ENCODE measurements around the gene MYO1G. TPM values are rescaled to one million over a fixed set of nuclear protein-coding genes. Genes with fewer than 3 reads are reported as not detected.

Gene MYO1G
- total and polyA plus RNA-seq, 4 donors, result 11.9 to 76.8 (median 33.2) TPM

DNA sequence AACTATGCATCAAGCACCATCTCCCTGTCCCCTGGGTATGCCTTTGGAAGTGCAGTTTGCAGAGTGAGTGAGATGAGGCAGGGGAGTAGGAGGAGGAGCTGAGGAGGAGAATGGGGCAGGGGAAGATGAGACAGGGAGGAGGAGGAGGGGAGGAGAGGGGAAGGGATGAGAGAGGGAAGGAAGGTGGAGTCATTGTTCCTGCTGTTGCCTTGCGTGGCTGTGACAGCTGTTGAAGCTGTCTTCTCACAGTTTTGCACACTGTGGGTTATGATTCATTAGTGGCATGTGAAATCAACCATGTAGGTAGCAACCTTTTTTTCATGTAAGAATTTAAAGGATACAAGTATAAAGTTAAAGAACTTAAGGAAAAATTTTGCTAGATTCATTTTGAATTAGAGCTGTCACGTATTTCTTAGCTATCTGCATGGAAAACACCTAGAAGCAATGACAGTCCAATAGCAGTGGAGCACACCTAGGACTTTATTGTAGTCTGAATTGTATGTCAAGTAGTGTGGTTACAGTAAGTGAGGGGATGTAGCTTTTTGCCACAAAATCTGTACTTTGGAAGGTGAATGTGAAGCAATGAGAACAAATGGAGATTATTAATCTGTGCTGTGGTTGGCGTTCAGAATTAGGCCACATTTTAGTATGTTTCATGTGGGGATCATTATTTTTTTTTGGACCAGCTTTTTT is 42.9 kb upstream of the MYO1G start:
- TF ChIP-seq, protein P1, sequence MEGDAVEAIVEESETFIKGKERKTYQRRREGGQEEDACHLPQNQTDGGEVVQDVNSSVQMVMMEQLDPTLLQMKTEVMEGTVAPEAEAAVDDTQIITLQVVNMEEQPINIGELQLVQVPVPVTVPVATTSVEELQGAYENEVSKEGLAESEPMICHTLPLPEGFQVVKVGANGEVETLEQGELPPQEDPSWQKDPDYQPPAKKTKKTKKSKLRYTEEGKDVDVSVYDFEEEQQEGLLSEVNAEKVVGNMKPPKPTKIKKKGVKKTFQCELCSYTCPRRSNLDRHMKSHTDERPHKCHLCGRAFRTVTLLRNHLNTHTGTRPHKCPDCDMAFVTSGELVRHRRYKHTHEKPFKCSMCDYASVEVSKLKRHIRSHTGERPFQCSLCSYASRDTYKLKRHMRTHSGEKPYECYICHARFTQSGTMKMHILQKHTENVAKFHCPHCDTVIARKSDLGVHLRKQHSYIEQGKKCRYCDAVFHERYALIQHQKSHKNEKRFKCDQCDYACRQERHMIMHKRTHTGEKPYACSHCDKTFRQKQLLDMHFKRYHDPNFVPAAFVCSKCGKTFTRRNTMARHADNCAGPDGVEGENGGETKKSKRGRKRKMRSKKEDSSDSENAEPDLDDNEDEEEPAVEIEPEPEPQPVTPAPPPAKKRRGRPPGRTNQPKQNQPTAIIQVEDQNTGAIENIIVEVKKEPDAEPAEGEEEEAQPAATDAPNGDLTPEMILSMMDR (IDR thresholded peaks at IDR 0.05; ENCODE audit: control extremely low read depth, extremely low read depth), result no peak
- no peak for DNase-seq
- no peaks in the 10 kb centered on the region for H3K9me3 ChIP-seq (ENCODE audit: control insufficient read depth in 4 of 4, insufficient read depth in 3 of 4, low read length in 3 of 4)
- no peaks in the 10 kb centered on the region for H3K27me3 ChIP-seq (ENCODE audit: control insufficient read depth in 3 of 3, insufficient read depth in 3 of 3, low read length in 2 of 3)
- H3K36me3 ChIP-seq (ENCODE audit: control insufficient read depth in 4 of 4, insufficient read depth in 4 of 4, low read length in 4 of 4), result peaks cover 0 to 6% (median 3%) of the 10 kb centered on the region in 4 donors
- H3K27ac ChIP-seq (ENCODE audit: low read depth in 1 of 2, low read length in 1 of 2), result no peak overlapping the region
- 69 to 78% methylated on average over 3 of the region's 3 CpGs for WGBS, 2 donors
- ATAC-seq (ENCODE audit: insufficient read depth, low FRiP score), result no peak
- no peak overlapping the region for H3K4me3 ChIP-seq
- no peak overlapping the region for H3K9ac ChIP-seq (ENCODE audit: insufficient read depth in 1 of 2, low read length in 2 of 2)
- H3K4me1 ChIP-seq (ENCODE audit: control insufficient read depth in 5 of 5, insufficient read depth in 5 of 5, low read length in 5 of 5), result peaks cover 0 to 2% (median 0%) of the 10 kb centered on the region in 5 donors

DNA sequence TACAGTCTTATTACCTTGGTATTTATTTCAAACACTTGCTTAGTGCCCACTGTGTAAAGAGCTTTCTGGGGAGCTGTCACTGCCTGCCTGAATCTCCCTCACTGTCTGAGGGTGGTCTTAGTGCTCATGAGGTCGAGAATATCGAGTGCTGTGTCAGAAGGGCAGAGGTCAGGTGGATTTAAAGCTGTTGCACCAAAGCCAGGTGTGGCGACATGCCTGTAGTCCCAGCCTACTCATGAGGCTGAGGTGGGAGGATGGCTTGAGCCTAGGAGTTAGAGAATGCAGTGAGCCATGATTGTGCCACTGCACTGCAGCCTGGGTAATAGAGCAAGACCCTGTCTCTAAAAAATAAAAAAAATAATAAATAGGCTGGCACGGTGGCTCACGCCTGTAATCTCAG is 42.1 kb upstream of the MYO1G start:
- Histone ChIP-seq H3K9ac (ENCODE audit: insufficient read depth in 1 of 2, low read length in 2 of 2) (no peak overlapping the region), H3K27ac (ENCODE audit: low read depth in 1 of 2, low read length in 1 of 2) (no peak overlapping the region), H3K4me1 (ENCODE audit: control insufficient read depth in 5 of 5, insufficient read depth in 5 of 5, low read length in 5 of 5) (peaks cover 0 to 2% (median 0%) of the 10 kb centered on the region in 5 donors), H3K4me3 (no peak overlapping the region), H3K9me3 (ENCODE audit: control insufficient read depth in 4 of 4, insufficient read depth in 3 of 4, low read length in 3 of 4) (no peaks in the 10 kb centered on the region), H3K27me3 (ENCODE audit: control insufficient read depth in 3 of 3, insufficient read depth in 3 of 3, low read length in 2 of 3) (no peaks in the 10 kb centered on the region), H3K36me3 (ENCODE audit: control insufficient read depth in 4 of 4, insufficient read depth in 4 of 4, low read length in 4 of 4) (peaks cover 0 to 6% (median 3%) of the 10 kb centered on the region in 4 donors)
- TF ChIP-seq, protein P1 (IDR thresholded peaks at IDR 0.05; ENCODE audit: control extremely low read depth, extremely low read depth), result no peak
- DNase-seq, result no peak
- ATAC-seq (ENCODE audit: insufficient read depth, low FRiP score), result no peak
- 84 to 87% methylated on average over 5 of the region's 5 CpGs for WGBS, 2 donors

DNA sequence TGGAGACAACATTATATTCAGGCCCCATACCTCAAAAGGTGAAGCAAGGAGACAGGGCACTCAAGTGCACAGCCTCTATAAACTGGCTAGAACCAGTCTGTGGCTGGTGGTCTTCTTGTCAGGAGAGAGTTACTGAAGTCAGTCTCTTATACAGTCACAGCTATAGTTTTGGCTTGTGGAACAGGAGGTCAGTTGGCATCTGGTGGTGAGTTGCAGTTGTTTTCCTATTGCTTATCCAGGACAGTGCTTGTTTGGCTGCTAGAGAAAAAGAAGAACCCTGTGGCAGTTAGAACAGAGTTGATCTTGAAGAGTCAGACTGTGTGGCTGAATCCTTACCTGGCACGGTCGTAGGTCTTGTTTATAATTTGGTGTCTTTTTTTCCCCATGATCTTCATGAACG is 38.4 kb upstream of the MYO1G start:
- no peaks in the 10 kb centered on the region for H3K9me3 ChIP-seq (ENCODE audit: control insufficient read depth in 4 of 4, insufficient read depth in 3 of 4, low read length in 3 of 4)
- H3K4me3 ChIP-seq, result no peak overlapping the region
- no peak overlapping the region for H3K9ac ChIP-seq (ENCODE audit: insufficient read depth in 1 of 2, low read length in 2 of 2)
- ATAC-seq (ENCODE audit: insufficient read depth, low FRiP score), result no peak
- TF ChIP-seq, protein P1 (IDR thresholded peaks at IDR 0.05; ENCODE audit: control extremely low read depth, extremely low read depth), result no peak
- no peak for DNase-seq
- peaks cover 1 to 8% (median 3%) of the 10 kb centered on the region in 4 donors for H3K36me3 ChIP-seq (ENCODE audit: control insufficient read depth in 4 of 4, insufficient read depth in 4 of 4, low read length in 4 of 4)
- H3K4me1 ChIP-seq (ENCODE audit: control insufficient read depth in 5 of 5, insufficient read depth in 5 of 5, low read length in 5 of 5), result peaks cover 0 to 3% (median 0%) of the 10 kb centered on the region in 5 donors
- no peaks in the 10 kb centered on the region for H3K27me3 ChIP-seq (ENCODE audit: control insufficient read depth in 3 of 3, insufficient read depth in 3 of 3, low read length in 2 of 3)
- H3K27ac ChIP-seq (ENCODE audit: low read depth in 1 of 2, low read length in 1 of 2), result no peak overlapping the region
- 66 to 67% methylated on average over 3 of the region's 3 CpGs for WGBS, 2 donors

Data from lung (tissue), 12 donors.